ENCODE data around the gene GAREM1.
A peak's percentile ranks its signal among the peaks of the same experiment; 100 is the strongest.

DNA sequence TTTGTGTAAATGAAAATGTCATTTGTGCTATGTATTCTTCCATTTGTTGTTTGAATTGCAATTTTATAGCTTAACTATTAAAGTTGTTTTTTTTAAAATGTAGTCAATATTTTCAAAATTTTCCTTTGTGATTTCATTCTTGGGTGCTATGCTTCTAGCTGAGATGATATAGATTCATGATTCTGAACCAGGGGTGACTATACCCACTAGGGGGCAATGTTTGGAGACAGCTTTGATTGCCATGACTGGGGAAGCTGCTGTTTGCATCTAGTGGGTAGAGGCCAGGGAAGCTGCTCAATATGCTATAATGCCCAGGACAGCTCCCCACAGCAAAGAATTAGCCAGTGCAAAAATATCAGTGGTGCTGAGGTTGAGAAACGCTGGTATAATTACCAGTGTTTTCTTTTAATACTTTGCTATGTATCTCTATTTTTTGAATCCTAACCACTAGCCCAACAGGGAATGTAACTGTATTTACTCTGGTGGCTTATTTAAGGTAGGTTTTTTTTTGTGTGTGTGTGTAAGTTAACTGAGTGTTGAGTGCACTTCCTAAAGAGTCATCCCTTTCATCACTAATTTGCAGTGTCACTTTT lies 181.1 kb downstream of the GAREM1 start:
- TF ChIP-seq POLR2AphosphoS5 (IDR thresholded peaks at IDR 0.05) (no peak), EP300 (IDR thresholded peaks at IDR 0.05) (no peak)
- TF ChIP-seq, protein P1, sequence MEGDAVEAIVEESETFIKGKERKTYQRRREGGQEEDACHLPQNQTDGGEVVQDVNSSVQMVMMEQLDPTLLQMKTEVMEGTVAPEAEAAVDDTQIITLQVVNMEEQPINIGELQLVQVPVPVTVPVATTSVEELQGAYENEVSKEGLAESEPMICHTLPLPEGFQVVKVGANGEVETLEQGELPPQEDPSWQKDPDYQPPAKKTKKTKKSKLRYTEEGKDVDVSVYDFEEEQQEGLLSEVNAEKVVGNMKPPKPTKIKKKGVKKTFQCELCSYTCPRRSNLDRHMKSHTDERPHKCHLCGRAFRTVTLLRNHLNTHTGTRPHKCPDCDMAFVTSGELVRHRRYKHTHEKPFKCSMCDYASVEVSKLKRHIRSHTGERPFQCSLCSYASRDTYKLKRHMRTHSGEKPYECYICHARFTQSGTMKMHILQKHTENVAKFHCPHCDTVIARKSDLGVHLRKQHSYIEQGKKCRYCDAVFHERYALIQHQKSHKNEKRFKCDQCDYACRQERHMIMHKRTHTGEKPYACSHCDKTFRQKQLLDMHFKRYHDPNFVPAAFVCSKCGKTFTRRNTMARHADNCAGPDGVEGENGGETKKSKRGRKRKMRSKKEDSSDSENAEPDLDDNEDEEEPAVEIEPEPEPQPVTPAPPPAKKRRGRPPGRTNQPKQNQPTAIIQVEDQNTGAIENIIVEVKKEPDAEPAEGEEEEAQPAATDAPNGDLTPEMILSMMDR (IDR thresholded peaks at IDR 0.05): peak in 5 of 6 experiments; percentile 37 to 54 (median 48)

Data from upper lobe of left lung (tissue), 4 donors.